GM18951 (cell line): Measurements from ENCODE around the gene CCL4L2.
"Not testable (repeated sequence)": the region's sequence is repeated elsewhere in the genome, so short reads cannot be mapped to it uniquely, and the experiment has no call there.

ENCODE experiments used
- POLR2A ChIP-seq: IDR thresholded peaks from 4 replicates; pipeline ENCODE4 v1.6.1; 2011; ENCODE audit warnings: mild to moderate bottlenecking; ENCODE audit not compliant: insufficient read length, insufficient read depth; ENCODE audit errors: extremely low read depth
- in situ Hi-C: fragments of 300-500 bp; cut with MboI; formaldehyde crosslinking; loops from one replicate; pipeline ENCODE4 v1.12.0; 2022; ENCODE audit warnings: low sequenced_read_pairs, mixed read lengths, inconsistent platforms; ENCODE audit not compliant: unreplicated experiment

The CCL4L2 gene

GRCh38 chr17:36193216-36193775 lies 17.6 kb upstream of the CCL4L2 start:
- in situ Hi-C loops, result no loop called here
- TF ChIP-seq POLR2A, result no peak

- in situ Hi-C loops, result not testable (repeated sequence)
Measured at GRCh38 chr17:36194147-36194831, 16.6 kb upstream of the CCL4L2 start.

- in situ Hi-C loops, result not testable (repeated sequence)
Measured at GRCh38 chr17:36194832-36195433, 15.9 kb upstream of the CCL4L2 start.

GRCh38 chr17:36195434-36196130 lies 15.3 kb upstream of the CCL4L2 start:
- TF ChIP-seq POLR2A, result no peak
- in situ Hi-C loops, result no loop called here

- in situ Hi-C loops, result no loop called here
- TF ChIP-seq POLR2A, result no peak
Measured at GRCh38 chr17:36196131-36196486, 14.8 kb upstream of the CCL4L2 start.

GRCh38 chr17:36197387-36197703 lies 13.5 kb upstream of the CCL4L2 start:
- TF ChIP-seq POLR2A, result no peak
- in situ Hi-C loops, result no loop called here

- TF ChIP-seq POLR2A, result no peak
- in situ Hi-C loops, result no loop called here
Measured at GRCh38 chr17:36198831-36199465, 11.9 kb upstream of the CCL4L2 start.

- in situ Hi-C loops, result loop anchor here (25.0 kb wide), 1 partner anchor 286 kb away; the partner anchor contains the start of gene ZNHIT3
Measured at GRCh38 chr17:36201102-36201501, 9.8 kb upstream of the CCL4L2 start.

GRCh38 chr17:36201506-36201905 lies 9.4 kb upstream of the CCL4L2 start:
- in situ Hi-C loops, result loop anchor here (25.0 kb wide), 1 partner anchor 286 kb away; the partner anchor contains the start of gene ZNHIT3

GRCh38 chr17:36203335-36203734 lies 7.5 kb upstream of the CCL4L2 start:
- TF ChIP-seq POLR2A, result no peak
- in situ Hi-C loops, result loop anchor here (25.0 kb wide), 1 partner anchor 284 kb away; the partner anchor contains the start of gene ZNHIT3

GRCh38 chr17:36204724-36205500 lies 6.0 kb upstream of the CCL4L2 start:
- no peak for TF ChIP-seq POLR2A
- in situ Hi-C loops, result loop anchor here (25.0 kb wide), 1 partner anchor 282 kb away; the partner anchor contains the start of gene ZNHIT3

- in situ Hi-C loops, result loop anchor here (25.0 kb wide), 1 partner anchor 281 kb away; the partner anchor contains the start of gene ZNHIT3
- TF ChIP-seq POLR2A, result no peak
Measured at GRCh38 chr17:36205637-36206485, 5.0 kb upstream of the CCL4L2 start.

- in situ Hi-C loops, result loop anchor here (25.0 kb wide), 1 partner anchor 281 kb away; the partner anchor contains the start of gene ZNHIT3
Measured at GRCh38 chr17:36206486-36206821, 4.4 kb upstream of the CCL4L2 start.

GRCh38 chr17:36207383-36207782 lies 3.5 kb upstream of the CCL4L2 start:
- in situ Hi-C loops, result loop anchor here (25.0 kb wide), 1 partner anchor 280 kb away; the partner anchor contains the start of gene ZNHIT3
